AG10803 (cell line): ENCODE measurements around the gene NCAM2.
A peak's percentile ranks its signal among the peaks of the same experiment; 100 is the strongest.

Source experiments
- DNase-seq: peaks from one replicate; pipeline ENCODE4 v3.0.0; 2010; ENCODE audit warnings: low read depth
- H3K4me3 ChIP-seq: 2 replicates; pipeline ENCODE4 v1.5.1; 2011; ENCODE audit warnings: mild to moderate bottlenecking, low read length, control low read depth
- TF ChIP-seq, protein P1 (sequence below): conservative IDR thresholded peaks from 2 replicates; pipeline ENCODE4 v1.5.1; 2011; ENCODE audit warnings: mild to moderate bottlenecking, low read length, control low read depth, inconsistent platforms

The NCAM2 gene

DNA sequence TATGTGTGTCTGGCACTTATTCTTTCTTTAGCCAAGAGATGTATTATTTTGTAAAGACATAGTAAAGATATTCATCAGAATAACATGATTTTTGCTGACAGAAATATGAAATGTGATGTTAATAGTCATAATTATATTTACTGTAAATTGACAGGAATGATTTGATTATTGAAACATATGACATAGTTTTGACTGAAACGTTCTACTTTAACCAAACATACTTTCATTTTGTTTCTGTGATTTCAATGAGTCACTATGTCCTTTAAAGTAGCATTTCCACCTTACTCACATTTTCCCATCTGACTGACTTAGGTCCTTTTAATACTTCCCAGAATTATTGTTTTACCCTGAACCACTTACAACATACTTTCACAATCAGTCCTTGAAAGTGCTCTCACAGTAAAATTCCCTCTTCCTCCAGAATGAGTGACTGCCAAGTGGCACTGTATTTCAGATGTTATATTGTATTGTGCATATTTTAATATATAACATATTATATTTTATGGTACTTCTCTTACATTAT is 437.9 kb downstream of the NCAM2 start:
- DNase-seq, result peak; percentile 11
- TF ChIP-seq, protein P1, sequence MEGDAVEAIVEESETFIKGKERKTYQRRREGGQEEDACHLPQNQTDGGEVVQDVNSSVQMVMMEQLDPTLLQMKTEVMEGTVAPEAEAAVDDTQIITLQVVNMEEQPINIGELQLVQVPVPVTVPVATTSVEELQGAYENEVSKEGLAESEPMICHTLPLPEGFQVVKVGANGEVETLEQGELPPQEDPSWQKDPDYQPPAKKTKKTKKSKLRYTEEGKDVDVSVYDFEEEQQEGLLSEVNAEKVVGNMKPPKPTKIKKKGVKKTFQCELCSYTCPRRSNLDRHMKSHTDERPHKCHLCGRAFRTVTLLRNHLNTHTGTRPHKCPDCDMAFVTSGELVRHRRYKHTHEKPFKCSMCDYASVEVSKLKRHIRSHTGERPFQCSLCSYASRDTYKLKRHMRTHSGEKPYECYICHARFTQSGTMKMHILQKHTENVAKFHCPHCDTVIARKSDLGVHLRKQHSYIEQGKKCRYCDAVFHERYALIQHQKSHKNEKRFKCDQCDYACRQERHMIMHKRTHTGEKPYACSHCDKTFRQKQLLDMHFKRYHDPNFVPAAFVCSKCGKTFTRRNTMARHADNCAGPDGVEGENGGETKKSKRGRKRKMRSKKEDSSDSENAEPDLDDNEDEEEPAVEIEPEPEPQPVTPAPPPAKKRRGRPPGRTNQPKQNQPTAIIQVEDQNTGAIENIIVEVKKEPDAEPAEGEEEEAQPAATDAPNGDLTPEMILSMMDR, result no peak
- no peak overlapping the region for H3K4me3 ChIP-seq

DNA sequence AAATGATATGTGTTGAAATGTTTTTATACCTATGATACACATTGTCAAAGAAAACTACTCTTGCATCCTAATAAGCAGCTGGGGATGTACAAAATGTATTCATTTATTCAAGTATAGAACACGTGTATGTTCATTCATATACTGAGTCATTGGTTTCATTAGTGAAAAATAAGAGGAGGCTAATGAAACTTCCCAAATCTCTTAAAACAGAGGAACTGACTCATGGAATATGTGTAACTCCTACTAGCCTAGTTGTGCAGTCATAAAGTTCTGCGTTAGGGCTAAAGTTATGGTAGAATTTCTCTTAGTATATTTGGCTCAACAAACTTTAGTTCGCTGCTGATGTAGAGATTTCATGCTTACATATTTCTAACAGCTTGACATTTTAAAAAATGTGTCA is 441.6 kb downstream of the NCAM2 start:
- H3K4me3 ChIP-seq, result no peak overlapping the region
- DNase-seq, result no peak
- TF ChIP-seq, protein P1, result no peak

DNA sequence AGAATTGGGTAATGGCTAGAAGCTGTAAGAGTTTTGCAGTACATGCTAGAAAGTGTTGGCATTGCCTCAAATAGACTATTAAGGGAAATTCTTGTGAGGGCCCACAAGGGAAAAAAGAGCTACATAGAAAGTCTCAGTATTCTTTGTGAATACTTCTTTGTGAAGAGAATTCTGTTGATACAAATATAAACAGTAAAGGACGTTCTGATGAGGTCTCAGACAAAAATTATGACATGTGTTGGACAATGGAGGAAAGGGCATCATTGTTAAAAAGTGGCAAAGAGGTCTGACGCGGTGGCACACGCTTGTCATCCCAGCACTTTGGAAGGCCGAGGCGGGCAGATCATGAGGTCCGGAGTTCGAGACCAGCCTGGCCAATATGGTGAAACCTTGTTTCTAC is 458.9 kb downstream of the NCAM2 start:
- TF ChIP-seq, protein P1, result no peak
- no peak for DNase-seq
- no peak overlapping the region for H3K4me3 ChIP-seq

DNA sequence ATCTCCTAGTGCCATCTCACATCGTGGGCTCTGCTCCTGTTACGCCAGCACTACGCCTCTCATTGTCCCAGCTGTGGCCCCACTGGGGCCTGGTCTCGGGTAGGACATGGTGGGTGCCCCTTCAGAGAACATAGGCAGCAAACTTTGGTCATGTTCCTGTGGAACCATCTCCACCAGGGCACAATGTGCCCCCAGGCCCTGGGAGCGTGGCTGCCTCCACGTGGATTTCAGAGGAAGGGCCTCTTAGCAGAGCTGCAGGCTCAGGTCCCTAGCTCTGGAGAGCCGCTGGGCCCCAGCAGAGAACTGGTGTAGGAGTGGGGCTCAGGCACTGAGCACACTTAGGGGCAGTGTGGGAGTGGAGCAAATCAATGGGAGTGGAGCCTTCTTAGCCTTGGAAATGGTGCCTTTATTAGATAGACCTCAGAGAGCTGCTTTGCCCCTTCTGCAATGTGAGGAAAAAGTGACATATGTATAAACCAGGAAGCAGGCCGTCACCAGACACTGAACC is 460.0 kb downstream of the NCAM2 start:
- no peak overlapping the region for H3K4me3 ChIP-seq
- TF ChIP-seq, protein P1, result no peak
- DNase-seq, result no peak

DNA sequence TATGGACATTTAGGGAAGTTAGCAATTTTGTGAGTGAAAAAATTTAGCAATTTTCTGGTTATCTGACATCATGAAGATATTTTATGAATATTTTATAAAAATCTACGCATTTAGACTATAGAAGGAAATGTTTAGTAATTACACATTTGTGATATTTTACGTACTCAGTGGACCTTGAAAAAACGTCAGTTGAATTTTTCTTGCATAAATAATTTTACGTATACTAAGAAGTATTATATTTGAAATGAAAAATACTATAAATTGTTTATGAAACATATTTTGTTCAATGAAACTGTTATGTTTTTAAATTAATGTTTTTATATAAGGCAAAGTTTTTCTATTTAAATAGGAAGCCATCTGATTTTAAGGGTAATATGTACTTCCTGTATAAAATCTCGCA is 462.8 kb downstream of the NCAM2 start:
- TF ChIP-seq, protein P1, result no peak
- DNase-seq, result no peak
- H3K4me3 ChIP-seq, result no peak overlapping the region

DNA sequence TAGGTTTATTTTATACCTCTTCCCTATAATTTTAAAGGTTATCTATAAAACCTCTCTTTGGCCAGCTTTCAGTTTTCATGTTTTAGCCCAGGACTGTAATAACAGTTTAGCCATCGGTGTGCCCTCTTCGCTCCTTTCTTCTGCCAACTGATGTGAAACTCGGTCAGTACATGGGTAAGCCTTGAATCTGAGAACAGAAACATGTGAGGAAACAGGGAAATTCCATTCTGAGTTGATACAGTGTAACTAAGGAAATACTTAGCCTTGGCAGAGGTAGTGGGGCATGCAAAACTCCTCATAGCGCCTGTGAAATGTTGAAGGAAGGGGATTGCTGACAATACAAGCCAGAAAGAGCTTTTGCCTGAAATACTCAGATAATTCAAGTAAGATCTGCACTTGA is 465.2 kb downstream of the NCAM2 start:
- TF ChIP-seq, protein P1, result no peak
- H3K4me3 ChIP-seq, result no peak overlapping the region
- peak; percentile 25 for DNase-seq

DNA sequence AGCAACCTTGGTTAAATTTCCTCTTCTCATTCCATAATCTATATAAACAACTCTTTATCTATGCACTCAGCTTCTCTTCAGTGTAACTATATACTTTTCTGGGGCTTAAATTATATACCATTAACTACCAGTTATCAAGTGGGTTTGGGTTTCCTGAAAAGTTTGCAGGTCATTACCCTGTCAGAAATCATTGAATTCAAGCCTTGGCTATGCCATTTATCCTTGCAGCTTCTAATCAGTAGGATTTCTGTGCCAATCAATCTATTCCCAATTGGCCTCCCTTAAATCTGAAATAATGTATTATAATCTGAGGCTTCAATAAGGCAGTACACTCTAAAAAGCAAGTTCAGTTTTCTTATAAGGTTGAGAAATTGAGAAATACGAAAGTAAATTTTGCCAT is 466.5 kb downstream of the NCAM2 start:
- H3K4me3 ChIP-seq, result no peak overlapping the region
- TF ChIP-seq, protein P1, result no peak
- no peak for DNase-seq
